HepG2 (cell line): Measurements from ENCODE around the gene HCLS1. TPM values are rescaled to one million over a fixed set of nuclear protein-coding genes. Genes with fewer than 3 reads are reported as not detected.

Source experiments
- ATAC-seq: fragments of 200-7000 bp; cut with Tn5 transposase; 3 replicates; pipeline ENCODE4 v1.9.1; 2020; ENCODE audit warnings: mild to moderate bottlenecking, moderate library complexity
- BruUV-seq: library from RNA; stranded (reverse); fragments of 400-500 nt; replicated peaks from 2 replicates; lab custom pipeline; 2021; lab: Mats Ljungman, UMichigan
- CTCF ChIA-PET: fragments of 300-600 bp; formaldehyde crosslinking; extraction: SDS; loops from one replicate; lab custom pipeline; 2021; ENCODE audit warnings: low total read pairs, inconsistent platforms, low intra/inter-chr PET ratio; lab: Yijun Ruan, JAX
- POLR2A ChIA-PET: fragments of 350-600 bp; sonication (Branson Sonifier 250); formaldehyde crosslinking; loops from one replicate; lab custom pipeline; 2020; ENCODE audit warnings: antibody characterized with exemption, inconsistent platforms; lab: Yijun Ruan, JAX
- DNase-seq: peaks from one replicate; pipeline ENCODE4 v3.0.0-alpha.2; 2015; ENCODE audit warnings: low spot score
- FAIRE-seq: peaks from 3 replicates; lab custom pipeline; 2011; peaks lifted over from hg19 to GRCh38; lab: Jason Lieb, UNC
- H2AFZ ChIP-seq: one replicate; pipeline ENCODE4 v1.6.1; 2011; ENCODE audit warnings: low read length, inconsistent platforms
- H3K27ac ChIP-seq: fragments of 300-600 bp; 3 replicates; pipeline ENCODE4 v1.8.0; 2011; ENCODE audit warnings: mixed run types, mild to moderate bottlenecking, mixed read lengths, low read length, inconsistent platforms; ENCODE audit not compliant: insufficient read depth; ENCODE audit errors: extremely low read length
- H3K27me3 ChIP-seq, 2 experiments: fragments of 200-600 bp in 1 of 2; 2 replicates in 1 of 2; 3 replicates in 1 of 2; pipeline versions ENCODE4 v1.6.0 to v1.8.0; 2011; ENCODE audit warnings: low read length in 2 of 2, mild to moderate bottlenecking in 2 of 2, moderate library complexity in 2 of 2, inconsistent platforms in 1 of 2; ENCODE audit not compliant: insufficient read depth in 2 of 2, control insufficient read depth in 1 of 2
- H3K36me3 ChIP-seq, 2 experiments: fragments of 200-600 bp in 1 of 2; replicated peaks in 1 of 2; 2 replicates in 1 of 2; 3 replicates in 1 of 2; pipeline versions ENCODE4 v1.5.1 to v1.8.0; 2011; ENCODE audit warnings: low read length in 2 of 2, inconsistent platforms in 1 of 2; ENCODE audit not compliant: insufficient read depth in 2 of 2, control insufficient read depth in 1 of 2
- H3K4me1 ChIP-seq: 2 replicates; pipeline ENCODE4 v1.5.1; 2012; ENCODE audit warnings: low read length, inconsistent platforms; ENCODE audit not compliant: insufficient read depth
- H3K4me2 ChIP-seq: 2 replicates; pipeline ENCODE4 v1.6.0; 2011; ENCODE audit warnings: low read depth, low read length, inconsistent platforms
- H3K4me3 ChIP-seq, 3 experiments: fragments of 200-600 bp in 1 of 3; sonication (generic), shearing (Covaris generic) in 1 of 3; replicated peaks in 1 of 3; 2 replicates each; pipeline ENCODE4 v1.5.1; 2011 to 2016; ENCODE audit warnings: low read length in 3 of 3, inconsistent platforms in 2 of 3, low read depth in 2 of 3, mild to moderate bottlenecking in 2 of 3, control low read depth in 1 of 3, mixed read lengths in 1 of 3; ENCODE audit not compliant: insufficient read depth in 1 of 3
- H3K79me2 ChIP-seq: one replicate; pipeline ENCODE4 v1.6.1; 2011; ENCODE audit warnings: low read length, inconsistent platforms; ENCODE audit not compliant: insufficient read depth
- H3K9ac ChIP-seq: 2 replicates; pipeline ENCODE4 v1.6.0; 2011; ENCODE audit warnings: mild to moderate bottlenecking, low read depth, low read length, inconsistent platforms; ENCODE audit not compliant: insufficient read depth
- H3K9me3 ChIP-seq: 2 replicates; pipeline ENCODE4 v1.5.1; 2012; ENCODE audit warnings: mild to moderate bottlenecking, low read length
- H4K20me1 ChIP-seq: 2 replicates; pipeline ENCODE4 v1.6.0; 2011; ENCODE audit warnings: inconsistent platforms, mild to moderate bottlenecking, low read length, moderate library complexity; ENCODE audit not compliant: insufficient read depth
- HOXD1 ChIP-seq: sonication (generic); formaldehyde crosslinking; IDR thresholded peaks from 2 replicates; pipeline ENCODE4 v1.5.0; 2020; ENCODE audit warnings: missing genetic modification reagents
- KDM5A ChIP-seq: fragments of 200-600 bp; sonication (generic); IDR thresholded peaks from 2 replicates; pipeline ENCODE4 v1.7.0; 2018; ENCODE audit warnings: antibody characterized with exemption, mild to moderate bottlenecking, low read length, borderline replicate concordance
- MTF2 ChIP-seq: sonication (generic); formaldehyde crosslinking; IDR thresholded peaks from 2 replicates; pipeline ENCODE4 v1.5.0; 2020; ENCODE audit warnings: missing genetic modification reagents, borderline replicate concordance
- SRF ChIP-seq: IDR thresholded peaks from 2 replicates; pipeline ENCODE4 v1.6.1; 2011; ENCODE audit warnings: mild to moderate bottlenecking, low read depth, low read length, moderate library complexity
- SRSF4 ChIP-seq: fragments of 200-400 bp; formaldehyde crosslinking; IDR thresholded peaks from one replicate; pipeline ENCODE4 v1.6.1; 2018; ENCODE audit warnings: mild to moderate bottlenecking, low read depth, low read length, moderate library complexity; ENCODE audit not compliant: poor library complexity, severe bottlenecking
- TBX2 ChIP-seq: sonication (generic); formaldehyde crosslinking; IDR thresholded peaks from 2 replicates; pipeline ENCODE4 v1.5.0; 2020; ENCODE audit warnings: missing genetic modification reagents, mild to moderate bottlenecking, borderline replicate concordance
- ZNF225 ChIP-seq: sonication (generic); formaldehyde crosslinking; IDR thresholded peaks from 2 replicates; pipeline ENCODE4 v1.4.0; 2020; ENCODE audit warnings: mild to moderate bottlenecking, missing genetic modification reagents
- ZNF276 ChIP-seq: sonication (generic); formaldehyde crosslinking; IDR thresholded peaks from 2 replicates; pipeline ENCODE4 v1.4.0; 2020; ENCODE audit warnings: mild to moderate bottlenecking, low read depth, missing genetic modification reagents
- ZNF317 ChIP-seq: sonication (generic); formaldehyde crosslinking; IDR thresholded peaks from 2 replicates; pipeline ENCODE4 v1.5.0; 2020; ENCODE audit warnings: mild to moderate bottlenecking, missing genetic modification reagents
- ZNF446 ChIP-seq: sonication (generic); formaldehyde crosslinking; IDR thresholded peaks from 2 replicates; pipeline ENCODE4 v1.5.0; 2020; ENCODE audit warnings: mild to moderate bottlenecking, missing genetic modification reagents
- WGBS: methylation state at CpG from one replicate; pipeline ENCODE4 v1.1.6; 2017; ENCODE audit warnings: low lambda C conversion rate; 5-methylcytosine and 5-hydroxymethylcytosine counted together
- in situ Hi-C: cut with HindIII; loops from 2 replicates; pipeline ENCODE4 v1.10.0; 2017; ENCODE audit warnings: low pct_unique_long_range_greater_than_20kb; ENCODE audit not compliant: extremely low pct_ligation_motif_present
- intact Hi-C: fragments of 100-400 bp; cut with micrococcal nuclease; formaldehyde crosslinking; loops from one replicate; pipeline ENCODE4 v1.10.0; 2022; ENCODE audit not compliant: unreplicated experiment
- polyA plus RNA-seq, 8 experiments: library from polyadenylated mRNA; depleted of rRNA in 3 of 8; stranded (reverse) in 7 of 8; unstranded in 1 of 8; fragments of >200 nt; fragmentation: Illumina TruSeq in 4 of 8; extraction: Trizol in 4 of 8; gene quantifications; 2 replicates each; pipeline versions ENCODE4 v1.2.1 to v1.2.3, GENCODE V29; 2011 to 2016; ENCODE audit warnings: low read depth in 4 of 8, missing spikeins in 1 of 8, mixed read lengths in 1 of 8; ENCODE audit not compliant: insufficient read depth in 1 of 8
- total RNA-seq, 5 experiments: library from RNA; depleted of rRNA; stranded (reverse); fragments of >200 nt; fragmentation: Illumina TruSeq; extraction: Trizol; gene quantifications; 2 replicates each; pipeline ENCODE4 v1.2.3, GENCODE V29; 2016; ENCODE audit warnings: low read depth in 1 of 5
- TF ChIP-seq, protein P1 (sequence below): sonication (generic); formaldehyde crosslinking; IDR thresholded peaks from 2 replicates; pipeline ENCODE4 v1.4.0; 2020; ENCODE audit warnings: low read depth, missing genetic modification reagents
- TF ChIP-seq, protein P2 (sequence below): IDR thresholded peaks from 2 replicates; pipeline ENCODE4 v1.6.1; 2018; ENCODE audit warnings: missing genetic modification reagents, mild to moderate bottlenecking, missing compliant biosample characterization

Gene HCLS1
- total and polyA plus RNA-seq, 2 of the 13 experiments (the other 11 are each of a cell fraction or from before 2014, with no cell fraction given) = not detected

DNA sequence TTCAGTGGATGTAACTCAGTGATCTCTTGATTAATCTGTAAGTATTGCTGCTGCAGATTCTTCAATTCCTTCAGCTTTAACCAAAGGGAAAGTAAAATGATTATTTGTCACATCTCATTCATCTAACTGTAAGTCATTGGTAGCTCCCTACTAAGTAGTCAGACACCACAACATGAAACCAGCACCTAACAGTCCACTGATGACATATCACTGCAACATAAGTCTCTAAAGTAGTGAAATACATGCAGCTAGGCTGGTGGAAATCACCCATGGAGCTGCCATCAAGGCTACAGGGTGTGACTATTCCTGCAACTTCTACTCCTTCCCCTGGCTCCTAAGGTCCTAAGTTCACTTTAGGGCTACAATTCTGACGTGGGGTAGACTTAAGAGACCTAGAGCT is 21.1 kb upstream of the HCLS1 start:
- H3K4me3 ChIP-seq = no peak overlapping the region
- H3K9ac ChIP-seq = no peak overlapping the region
- no peaks in the 10 kb centered on the region for H4K20me1 ChIP-seq
- POLR2A ChIA-PET = no interaction called here
- no peaks in the 10 kb centered on the region for H3K4me1 ChIP-seq
- CTCF ChIA-PET = no interaction called here
- TF ChIP-seq ZNF446 (no peak), ZNF317 (CRISPR knock-in tag) (no peak), HOXD1 (CRISPR knock-in tag) (no peak), SRSF4 (no peak), ZNF225 (no peak), MTF2 (CRISPR knock-in tag) (no peak), SRF (no peak), ZNF276 (CRISPR knock-in tag) (no peak), TBX2 (CRISPR knock-in tag) (no peak), KDM5A (no peak)
- TF ChIP-seq, protein P1, sequence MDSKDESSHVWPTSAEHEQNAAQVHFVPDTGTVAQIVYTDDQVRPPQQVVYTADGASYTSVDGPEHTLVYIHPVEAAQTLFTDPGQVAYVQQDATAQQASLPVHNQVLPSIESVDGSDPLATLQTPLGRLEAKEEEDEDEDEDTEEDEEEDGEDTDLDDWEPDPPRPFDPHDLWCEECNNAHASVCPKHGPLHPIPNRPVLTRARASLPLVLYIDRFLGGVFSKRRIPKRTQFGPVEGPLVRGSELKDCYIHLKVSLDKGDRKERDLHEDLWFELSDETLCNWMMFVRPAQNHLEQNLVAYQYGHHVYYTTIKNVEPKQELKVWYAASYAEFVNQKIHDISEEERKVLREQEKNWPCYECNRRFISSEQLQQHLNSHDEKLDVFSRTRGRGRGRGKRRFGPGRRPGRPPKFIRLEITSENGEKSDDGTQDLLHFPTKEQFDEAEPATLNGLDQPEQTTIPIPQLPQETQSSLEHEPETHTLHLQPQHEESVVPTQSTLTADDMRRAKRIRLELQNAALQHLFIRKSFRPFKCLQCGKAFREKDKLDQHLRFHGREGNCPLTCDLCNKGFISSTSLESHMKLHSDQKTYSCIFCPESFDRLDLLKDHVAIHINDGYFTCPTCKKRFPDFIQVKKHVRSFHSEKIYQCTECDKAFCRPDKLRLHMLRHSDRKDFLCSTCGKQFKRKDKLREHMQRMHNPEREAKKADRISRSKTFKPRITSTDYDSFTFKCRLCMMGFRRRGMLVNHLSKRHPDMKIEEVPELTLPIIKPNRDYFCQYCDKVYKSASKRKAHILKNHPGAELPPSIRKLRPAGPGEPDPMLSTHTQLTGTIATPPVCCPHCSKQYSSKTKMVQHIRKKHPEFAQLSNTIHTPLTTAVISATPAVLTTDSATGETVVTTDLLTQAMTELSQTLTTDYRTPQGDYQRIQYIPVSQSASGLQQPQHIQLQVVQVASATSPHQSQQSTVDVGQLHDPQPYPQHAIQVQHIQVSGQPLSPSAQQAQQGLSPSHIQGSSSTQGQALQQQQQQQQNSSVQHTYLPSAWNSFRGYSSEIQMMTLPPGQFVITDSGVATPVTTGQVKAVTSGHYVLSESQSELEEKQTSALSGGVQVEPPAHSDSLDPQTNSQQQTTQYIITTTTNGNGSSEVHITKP (CRISPR knock-in tag) = no peak
- TF ChIP-seq, protein P2, sequence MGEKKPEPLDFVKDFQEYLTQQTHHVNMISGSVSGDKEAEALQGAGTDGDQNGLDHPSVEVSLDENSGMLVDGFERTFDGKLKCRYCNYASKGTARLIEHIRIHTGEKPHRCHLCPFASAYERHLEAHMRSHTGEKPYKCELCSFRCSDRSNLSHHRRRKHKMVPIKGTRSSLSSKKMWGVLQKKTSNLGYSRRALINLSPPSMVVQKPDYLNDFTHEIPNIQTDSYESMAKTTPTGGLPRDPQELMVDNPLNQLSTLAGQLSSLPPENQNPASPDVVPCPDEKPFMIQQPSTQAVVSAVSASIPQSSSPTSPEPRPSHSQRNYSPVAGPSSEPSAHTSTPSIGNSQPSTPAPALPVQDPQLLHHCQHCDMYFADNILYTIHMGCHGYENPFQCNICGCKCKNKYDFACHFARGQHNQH (CRISPR knock-in tag) = no peak
- TF ChIP-seq, all 625 proteins: peak for 0
- H3K4me2 ChIP-seq = no peak overlapping the region
- FAIRE-seq = no peak
- ATAC-seq = no peak
- H3K27me3 ChIP-seq = no peaks in the 10 kb centered on the region
- in situ Hi-C loops (no loop called here), intact Hi-C loops (no loop called here)
- WGBS = 83% methylated on average over 1 of the region's 1 CpG
- DNase-seq = no peak
- BruUV-seq = no TSS peak
- H3K79me2 ChIP-seq = no peaks in the 10 kb centered on the region
- no peak overlapping the region for H3K27ac ChIP-seq
- no peak overlapping the region for H2AFZ ChIP-seq
- peaks cover 14 to 61% of the 10 kb centered on the region in 2 experiments; a peak in 4 of 5 replicates for H3K36me3 ChIP-seq
- H3K9me3 ChIP-seq = no peaks in the 10 kb centered on the region
